Fibroblast of lung (primary cell): ENCODE data around the gene EEFSEC. TPM values are rescaled to one million over a fixed set of nuclear protein-coding genes. Genes with fewer than 3 reads are reported as not detected.

Source experiments
- DNase-seq, 2 donors: peaks; one replicate each; pipeline versions ENCODE4 v3.0.0 to v3.0.0-alpha.2; 2010; ENCODE audit warnings: low read depth in 2 of 2
- H2AFZ ChIP-seq: 2 replicates; pipeline ENCODE4 v1.5.1; 2012; ENCODE audit warnings: low read length, control low read depth, inconsistent platforms
- H3K27ac ChIP-seq: 2 replicates; pipeline ENCODE4 v1.5.1; 2011; ENCODE audit warnings: low read length, control low read depth; ENCODE audit not compliant: insufficient read depth
- H3K27me3 ChIP-seq: 2 replicates; pipeline ENCODE4 v1.5.1; 2011; ENCODE audit warnings: mild to moderate bottlenecking, low read length; ENCODE audit not compliant: control insufficient read depth, insufficient read depth
- H3K36me3 ChIP-seq: 2 replicates; pipeline ENCODE4 v1.5.1; 2011; ENCODE audit warnings: low read length; ENCODE audit not compliant: control insufficient read depth, insufficient read depth
- H3K4me1 ChIP-seq: 2 replicates; pipeline ENCODE4 v1.5.1; 2011; ENCODE audit warnings: low read length; ENCODE audit not compliant: control insufficient read depth, insufficient read depth; ENCODE audit errors: extremely low read depth
- H3K4me2 ChIP-seq: 2 replicates; pipeline ENCODE4 v1.5.1; 2011; ENCODE audit warnings: low read length, control low read depth; ENCODE audit not compliant: insufficient read depth; ENCODE audit errors: extremely low read depth
- H3K4me3 ChIP-seq, 4 experiments: fragments of 200-600 bp in 1 of 4; sonication (generic) in 1 of 4; replicated peaks in 1 of 4; 2 replicates each; pipeline ENCODE4 v1.5.1; 2011 to 2016; ENCODE audit warnings: low read length in 4 of 4, low read depth in 3 of 4, mild to moderate bottlenecking in 3 of 4, control low read depth in 2 of 4, inconsistent platforms in 1 of 4, mixed read lengths in 1 of 4; ENCODE audit not compliant: insufficient read depth in 1 of 4; ENCODE audit errors: control extremely low read depth in 1 of 4
- H3K79me2 ChIP-seq: 2 replicates; pipeline ENCODE4 v1.5.1; 2012; ENCODE audit warnings: mild to moderate bottlenecking, low read length, inconsistent platforms; ENCODE audit not compliant: control insufficient read depth, insufficient read depth
- H3K9ac ChIP-seq: 2 replicates; pipeline ENCODE4 v1.5.1; 2011; ENCODE audit warnings: mild to moderate bottlenecking, low read length, control low read depth; ENCODE audit not compliant: insufficient read depth
- H3K9me3 ChIP-seq: 2 replicates; pipeline ENCODE4 v1.5.1; 2012; ENCODE audit warnings: low read depth, low read length; ENCODE audit not compliant: control insufficient read depth, insufficient read depth
- H4K20me1 ChIP-seq: 2 replicates; pipeline ENCODE4 v1.5.1; 2011; ENCODE audit warnings: low read length; ENCODE audit not compliant: control insufficient read depth, insufficient read depth; ENCODE audit errors: extremely low read depth
- CTCF ChIP-seq, 2 donors: IDR thresholded peaks in 1 of 2; conservative IDR thresholded peaks in 1 of 2; 1 replicate in 1 of 2; 2 replicates in 1 of 2; pipeline ENCODE4 v1.5.1; 2011 to 2012; ENCODE audit warnings: low read length in 2 of 2, control low read depth in 1 of 2, inconsistent platforms in 1 of 2, low read depth in 1 of 2, mild to moderate bottlenecking in 1 of 2
- EZH2 ChIP-seq: IDR thresholded peaks from 2 replicates; pipeline ENCODE4 v1.5.1; 2012; ENCODE audit warnings: low read length, control low read depth, mild to moderate bottlenecking; ENCODE audit errors: missing control alignments
- polyA plus RNA-seq, 2 donors: library from polyadenylated mRNA; depleted of rRNA in 1 of 2; stranded (reverse) in 1 of 2; unstranded in 1 of 2; fragments of >200 nt; gene quantifications; 2 replicates each; pipeline ENCODE4 v1.2.1, GENCODE V29; 2011 to 2012; ENCODE audit warnings: missing spikeins in 1 of 2
- total RNA-seq: library from RNA; depleted of rRNA; stranded (reverse); fragments of >200 nt; gene quantifications from 2 replicates; pipeline ENCODE4 v1.2.1, GENCODE V29; 2014

Gene EEFSEC
- total and polyA plus RNA-seq, 2 donors (not counting 1 experiment from before 2014, with no cell fraction given), result 2.6 to 5.0 TPM

DNA sequence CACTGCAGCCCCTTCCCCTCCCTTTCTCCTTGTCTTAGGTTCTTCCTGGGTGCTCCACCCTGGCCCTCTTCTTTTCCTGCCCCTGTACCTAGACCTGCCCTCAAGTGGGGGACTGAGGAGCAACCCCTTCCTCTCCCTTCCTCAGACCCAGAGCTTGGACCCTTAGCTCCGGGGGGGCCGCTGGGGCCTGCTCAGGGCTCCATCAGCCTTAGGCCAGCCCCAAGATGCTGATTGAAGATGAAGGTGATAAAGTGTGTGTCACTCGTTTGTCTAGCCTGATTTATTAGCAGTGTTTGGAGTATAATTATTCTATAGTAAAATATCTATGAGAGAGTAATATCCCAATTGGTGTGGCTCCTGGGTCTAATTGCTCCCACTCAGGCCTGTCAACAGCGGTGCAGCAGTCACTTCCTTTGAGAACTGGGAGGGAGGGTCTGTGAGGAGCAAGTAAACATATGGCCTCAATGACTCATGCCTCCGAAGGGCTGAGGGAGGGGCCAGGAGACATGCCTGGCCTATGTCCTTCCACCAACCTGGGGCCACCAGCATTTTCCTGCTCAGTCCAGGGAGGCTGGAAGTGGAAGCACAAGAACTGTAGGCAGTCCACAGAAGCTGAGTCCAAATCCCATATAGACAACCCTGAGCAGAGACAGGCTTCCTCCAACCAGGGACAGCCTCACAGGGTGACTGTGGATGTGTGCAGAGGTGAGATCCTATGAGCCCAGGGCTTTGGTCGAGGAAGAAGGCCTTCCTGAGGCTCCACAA lies 190.2 kb downstream of the EEFSEC start:
- TF ChIP-seq CTCF (conservative IDR thresholded peaks at IDR 0.05 in 1 of 2, IDR thresholded peaks at IDR 0.05 in 1 of 2; ENCODE audit: low read depth in 1 of 2, low read length in 2 of 2) (no peak), EZH2 (no peak)
- Histone ChIP-seq H3K36me3 (peaks cover 3% of the 10 kb centered on the region), H3K4me2 (no peak overlapping the region), H4K20me1 (no peaks in the 10 kb centered on the region), H3K79me2 (no peaks in the 10 kb centered on the region), H3K27me3 (no peaks in the 10 kb centered on the region), H2AFZ (no peak overlapping the region), H3K4me3 (no peak overlapping the region), H3K9me3 (no peaks in the 10 kb centered on the region), H3K9ac (no peak overlapping the region), H3K4me1 (no peaks in the 10 kb centered on the region), H3K27ac (no peak overlapping the region)
- DNase-seq, result peak; percentile 53 to 63

- no peaks in the 10 kb centered on the region for H3K9me3 ChIP-seq
- H3K4me1 ChIP-seq, result no peaks in the 10 kb centered on the region
- H3K27ac ChIP-seq, result no peak overlapping the region
- TF ChIP-seq CTCF (conservative IDR thresholded peaks at IDR 0.05 in 1 of 2, IDR thresholded peaks at IDR 0.05 in 1 of 2; ENCODE audit: low read depth in 1 of 2, low read length in 2 of 2), result no peak
- TF ChIP-seq EZH2, result no peak
- H3K36me3 ChIP-seq, result peaks cover 3% of the 10 kb centered on the region
- H3K9ac ChIP-seq, result no peak overlapping the region
- no peak overlapping the region for H3K4me3 ChIP-seq
- DNase-seq, result no peak
- H3K79me2 ChIP-seq, result no peaks in the 10 kb centered on the region
- H3K4me2 ChIP-seq, result no peak overlapping the region
- no peaks in the 10 kb centered on the region for H4K20me1 ChIP-seq
- H3K27me3 ChIP-seq, result no peaks in the 10 kb centered on the region
- H2AFZ ChIP-seq, result no peak overlapping the region
These were observed 190.9 kb downstream of the EEFSEC start for GRCh38 chr3:128344052-128344735.

DNA sequence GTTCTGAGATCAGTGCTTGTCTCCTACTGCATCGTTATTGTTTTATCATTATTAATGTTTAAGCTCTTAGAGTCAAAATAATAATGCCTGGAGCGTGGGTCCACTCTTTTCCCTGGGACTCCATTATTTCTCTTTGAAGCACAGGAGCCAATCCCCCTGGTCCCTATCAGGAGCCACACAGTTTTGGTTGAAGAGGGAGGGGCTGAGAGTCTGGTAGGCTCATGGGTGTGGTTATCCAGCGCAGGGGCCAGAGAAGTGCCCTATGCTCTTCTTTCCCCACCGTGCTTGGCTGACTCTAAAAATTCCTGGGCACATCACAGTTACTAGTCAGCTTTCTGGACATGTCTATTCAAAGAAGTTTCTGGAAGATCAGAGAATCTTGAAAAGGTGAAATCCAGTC lies 191.9 kb downstream of the EEFSEC start:
- TF ChIP-seq CTCF (conservative IDR thresholded peaks at IDR 0.05 in 1 of 2, IDR thresholded peaks at IDR 0.05 in 1 of 2; ENCODE audit: low read depth in 1 of 2, low read length in 2 of 2) (no peak), EZH2 (no peak)
- DNase-seq, result no peak
- Histone ChIP-seq H4K20me1 (no peaks in the 10 kb centered on the region), H3K36me3 (peaks cover 3% of the 10 kb centered on the region), H3K4me3 (no peak overlapping the region), H3K27me3 (no peaks in the 10 kb centered on the region), H3K4me1 (no peaks in the 10 kb centered on the region), H3K9ac (no peak overlapping the region), H3K4me2 (no peak overlapping the region), H3K9me3 (no peaks in the 10 kb centered on the region), H2AFZ (no peak overlapping the region), H3K79me2 (no peaks in the 10 kb centered on the region), H3K27ac (no peak overlapping the region)
